LNCaP clone FGC (cell line): ENCODE data around the gene RMND5B.
"Not testable (repeated sequence)": the region's sequence is repeated elsewhere in the genome, so short reads cannot be mapped to it uniquely, and the experiment has no call there.

Experiments
- DNase-seq: peaks from one replicate; pipeline ENCODE4 v3.0.0-alpha.2; 2011; ENCODE audit warnings: low read depth
- H3K4me3 ChIP-seq: 2 replicates; pipeline ENCODE4 v1.5.1; 2011; ENCODE audit warnings: mild to moderate bottlenecking, low read depth, low read length, control low read depth
- TF ChIP-seq, protein P1 (sequence below): IDR thresholded peaks from 2 replicates; pipeline ENCODE4 v1.5.1; 2012; ENCODE audit warnings: mild to moderate bottlenecking; ENCODE audit not compliant: control insufficient read depth, insufficient read depth; ENCODE audit errors: extremely low read depth

The RMND5B gene

DNA sequence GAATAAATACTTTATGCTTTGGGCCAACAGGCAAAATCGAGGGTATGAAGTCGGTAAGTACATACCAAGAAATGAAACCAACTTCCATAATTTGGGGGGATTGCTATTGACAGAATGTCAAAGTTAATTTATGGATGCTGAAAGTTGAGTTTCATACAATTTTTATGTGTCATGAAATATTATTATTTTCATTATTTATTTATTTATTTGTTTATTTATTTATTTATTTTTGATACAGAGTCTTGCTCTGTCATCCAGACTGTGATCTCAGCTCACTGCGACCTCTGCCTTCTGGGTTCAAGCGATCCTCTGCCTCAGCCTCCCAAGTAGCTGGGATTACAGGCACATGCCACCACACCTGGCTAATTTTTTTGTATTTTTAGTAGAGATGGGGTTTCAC, 60.8 kb downstream of the RMND5B start:
- TF ChIP-seq, protein P1, sequence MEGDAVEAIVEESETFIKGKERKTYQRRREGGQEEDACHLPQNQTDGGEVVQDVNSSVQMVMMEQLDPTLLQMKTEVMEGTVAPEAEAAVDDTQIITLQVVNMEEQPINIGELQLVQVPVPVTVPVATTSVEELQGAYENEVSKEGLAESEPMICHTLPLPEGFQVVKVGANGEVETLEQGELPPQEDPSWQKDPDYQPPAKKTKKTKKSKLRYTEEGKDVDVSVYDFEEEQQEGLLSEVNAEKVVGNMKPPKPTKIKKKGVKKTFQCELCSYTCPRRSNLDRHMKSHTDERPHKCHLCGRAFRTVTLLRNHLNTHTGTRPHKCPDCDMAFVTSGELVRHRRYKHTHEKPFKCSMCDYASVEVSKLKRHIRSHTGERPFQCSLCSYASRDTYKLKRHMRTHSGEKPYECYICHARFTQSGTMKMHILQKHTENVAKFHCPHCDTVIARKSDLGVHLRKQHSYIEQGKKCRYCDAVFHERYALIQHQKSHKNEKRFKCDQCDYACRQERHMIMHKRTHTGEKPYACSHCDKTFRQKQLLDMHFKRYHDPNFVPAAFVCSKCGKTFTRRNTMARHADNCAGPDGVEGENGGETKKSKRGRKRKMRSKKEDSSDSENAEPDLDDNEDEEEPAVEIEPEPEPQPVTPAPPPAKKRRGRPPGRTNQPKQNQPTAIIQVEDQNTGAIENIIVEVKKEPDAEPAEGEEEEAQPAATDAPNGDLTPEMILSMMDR, result no peak
- no peak overlapping the region for H3K4me3 ChIP-seq
- DNase-seq, result no peak

DNA sequence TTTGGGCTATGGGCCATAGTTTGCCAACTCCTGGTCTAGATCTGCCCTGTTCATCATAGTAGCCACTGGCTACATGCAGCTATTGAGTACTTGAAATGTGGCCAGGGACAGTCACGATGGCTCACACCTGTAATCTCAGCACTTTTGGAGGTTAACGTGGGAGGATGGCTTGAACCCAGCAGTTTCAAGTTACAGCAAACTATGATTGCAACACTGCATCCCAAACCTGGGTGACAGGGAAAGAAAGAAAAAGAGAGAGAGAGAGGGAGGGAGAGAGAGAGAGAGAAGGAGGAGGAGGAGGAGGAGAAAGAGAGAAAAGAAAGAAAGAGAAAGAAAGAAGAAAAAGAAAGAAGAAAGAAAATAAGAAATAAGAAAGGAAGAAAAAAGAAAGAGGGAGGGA, 61.4 kb downstream of the RMND5B start:
- no peak overlapping the region for H3K4me3 ChIP-seq
- TF ChIP-seq, protein P1, result no peak
- peak; percentile 90 for DNase-seq

DNA sequence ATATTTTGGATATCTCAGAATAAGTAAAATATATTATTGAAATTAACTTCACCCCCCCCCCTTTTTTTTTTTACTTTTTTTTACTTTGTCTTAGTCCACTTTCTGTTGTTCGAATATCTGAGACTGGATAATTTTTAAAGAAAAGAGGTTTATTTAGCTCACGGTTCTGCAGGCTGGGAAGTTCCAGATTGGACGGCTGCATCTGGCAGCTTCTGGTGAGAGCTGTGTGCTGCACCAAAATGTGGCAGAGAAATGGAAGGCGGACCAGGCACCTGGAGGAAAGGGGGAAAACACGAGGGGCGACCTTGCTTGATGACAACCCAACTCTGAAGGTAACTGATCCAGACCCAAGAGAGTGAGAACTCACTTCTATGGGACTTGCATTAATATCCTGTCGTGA, 62.0 kb downstream of the RMND5B start:
- no peak overlapping the region for H3K4me3 ChIP-seq
- DNase-seq, result no peak
- TF ChIP-seq, protein P1, result no peak

DNA sequence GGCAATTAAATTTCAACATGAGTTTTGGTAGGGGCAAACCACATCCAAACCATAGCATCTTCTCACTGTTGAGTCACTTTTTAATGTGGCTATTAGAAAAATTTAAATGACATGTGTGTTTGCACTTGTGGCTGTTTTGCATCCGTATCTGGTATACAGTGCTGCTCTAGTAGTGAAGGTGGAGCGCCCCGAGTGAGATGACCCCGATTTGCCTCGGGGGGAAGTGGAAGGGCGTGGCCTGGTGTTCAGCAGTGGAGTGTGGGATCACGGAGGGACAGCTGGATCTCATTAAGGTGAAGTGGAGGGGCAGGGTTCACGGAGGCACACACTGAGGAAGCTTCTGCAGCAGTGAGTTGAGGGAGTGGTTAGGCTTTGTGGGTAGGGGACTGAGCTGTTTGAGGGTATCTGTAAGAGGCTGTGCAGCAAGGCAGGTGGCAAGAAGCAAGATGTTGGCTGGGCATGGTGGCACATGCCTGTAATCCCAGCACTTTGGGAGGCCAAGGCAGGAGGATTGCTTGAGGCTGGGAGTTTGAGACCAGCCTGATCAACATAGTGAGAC, 62.5 kb downstream of the RMND5B start:
- DNase-seq, result no peak
- no peak overlapping the region for H3K4me3 ChIP-seq
- TF ChIP-seq, protein P1, result no peak

DNA sequence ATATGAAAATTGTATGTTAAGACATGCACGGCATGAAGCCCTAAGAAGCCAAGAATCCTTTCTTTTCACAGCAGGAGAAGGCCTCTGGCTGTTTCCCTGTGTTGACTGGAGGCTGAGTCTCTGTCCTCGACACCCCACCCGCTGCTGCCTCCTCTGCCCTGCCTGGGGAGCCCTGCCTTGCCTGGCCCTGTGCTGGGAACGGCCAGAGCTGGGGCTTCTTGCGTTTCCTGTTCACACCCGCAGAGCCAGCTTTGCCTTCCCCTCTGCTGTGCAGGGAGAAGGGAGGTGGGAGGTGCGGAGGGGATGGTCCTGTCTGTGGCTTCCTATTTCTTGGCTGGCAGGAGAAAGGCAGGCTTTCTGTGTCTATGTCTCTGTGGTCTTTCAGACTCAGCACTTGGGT, 63.2 kb downstream of the RMND5B start:
- no peak overlapping the region for H3K4me3 ChIP-seq
- TF ChIP-seq, protein P1, result no peak
- no peak for DNase-seq

DNA sequence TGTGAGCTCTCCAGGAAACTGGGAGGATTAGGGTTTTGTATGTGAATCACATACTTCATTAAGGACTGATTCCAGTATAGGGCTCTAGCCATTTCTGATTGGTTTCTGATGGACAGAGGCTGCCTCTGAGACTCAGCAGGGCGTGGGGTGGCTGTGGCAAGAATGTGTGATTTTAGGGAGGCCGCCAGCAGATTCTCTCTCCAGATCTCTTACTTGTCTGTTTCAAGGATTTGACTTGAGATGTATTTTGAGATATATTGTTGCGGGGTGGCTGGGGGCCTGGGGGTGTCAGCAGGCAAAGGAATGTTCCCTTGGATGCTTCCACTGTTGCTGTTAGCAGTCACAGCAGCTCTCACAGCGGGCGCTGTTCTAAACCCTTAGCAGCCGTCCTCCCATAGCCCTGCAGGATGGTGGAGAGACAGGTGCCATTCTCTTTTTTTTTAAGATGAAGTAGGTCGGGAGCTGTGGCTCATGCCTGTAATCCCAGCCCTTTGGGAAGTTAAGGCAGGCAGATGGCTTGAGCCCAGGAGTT, 65.5 kb downstream of the RMND5B start:
- DNase-seq, result no peak
- TF ChIP-seq, protein P1, result no peak
- no peak overlapping the region for H3K4me3 ChIP-seq

DNA sequence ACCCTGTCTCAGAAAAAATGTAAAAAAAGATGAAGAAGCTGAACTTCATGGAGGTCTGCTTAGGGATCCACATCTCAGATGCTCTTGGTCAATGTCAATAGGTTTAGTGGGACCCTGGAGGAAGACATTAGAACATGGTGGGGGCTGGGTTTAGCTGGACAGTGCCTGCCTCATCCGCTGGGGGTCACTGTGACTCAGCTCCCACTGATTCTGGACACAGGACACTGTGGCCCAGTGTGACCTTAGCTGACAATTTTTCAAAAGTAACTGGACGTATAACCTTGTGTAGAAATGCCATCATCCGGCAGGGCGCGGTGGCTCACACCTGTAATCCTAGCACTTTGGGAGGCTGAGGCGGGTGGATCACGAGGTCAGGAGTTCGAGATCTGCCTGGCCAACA, 66.2 kb downstream of the RMND5B start:
- TF ChIP-seq, protein P1, result peak; percentile 32
- DNase-seq, result no peak
- H3K4me3 ChIP-seq, result no peak overlapping the region

DNA sequence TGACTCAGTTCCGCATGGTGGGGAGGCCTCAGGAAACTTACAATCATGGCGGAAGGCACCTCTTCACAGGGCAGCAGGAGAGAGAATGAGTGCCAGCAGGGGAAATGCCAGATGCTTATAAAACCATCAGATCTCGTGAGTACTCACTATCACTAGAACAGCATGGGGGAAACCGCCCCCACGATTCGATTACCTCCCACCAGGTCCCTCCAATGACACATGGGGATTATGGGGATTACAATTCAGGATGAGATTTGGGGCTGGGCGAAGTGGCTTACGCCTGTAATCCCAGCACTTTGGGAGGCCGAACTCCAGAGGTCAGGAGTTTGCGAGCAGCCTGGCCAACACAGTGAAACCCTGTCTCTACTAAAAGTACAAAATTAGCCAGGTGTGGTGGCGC, 67.3 kb downstream of the RMND5B start:
- not testable (repeated sequence) for H3K4me3 ChIP-seq, DNase-seq
